ENCODE results near the gene MAP2K4.

The MAP2K4 gene

GRCh38 chr17:12068946-12069345 is 48.3 kb downstream of the MAP2K4 start:
- Histone ChIP-seq H3K18ac (ENCODE audit: low read depth in 1 of 2, low read length in 2 of 2) (no peak overlapping the region), H4K8ac (ENCODE audit: low read length) (no peak overlapping the region), H3K27me3 (ENCODE audit: control insufficient read depth in 1 of 2, insufficient read depth in 1 of 2, low read length in 2 of 2) (no peaks in the 10 kb centered on the region), H3K4me3 (ENCODE audit: insufficient read depth in 1 of 2, low read depth in 1 of 2, low read length in 2 of 2) (no peak overlapping the region), H2BK120ac (ENCODE audit: low read depth, low read length) (no peak overlapping the region), H2AFZ (ENCODE audit: low read depth, low read length) (no peak overlapping the region), H3K4me1 (ENCODE audit: control insufficient read depth, insufficient read depth, low read depth, low read length) (no peaks in the 10 kb centered on the region), H3K36me3 (ENCODE audit: control insufficient read depth in 1 of 2, insufficient read depth in 2 of 2, low read depth in 1 of 2, low read length in 2 of 2) (peaks cover 5 to 30% of the 10 kb centered on the region in 2 experiments), H3K27ac (ENCODE audit: low read length, poor library complexity, severe bottlenecking) (no peak overlapping the region), H3K9me3 (ENCODE audit: control insufficient read depth, low read length) (peaks cover 9% of the 10 kb centered on the region), H2BK5ac (ENCODE audit: low read depth, low read length, poor library complexity, severe bottlenecking) (no peak overlapping the region), H2BK12ac (ENCODE audit: low read length in 2 of 2) (no peak overlapping the region), H3K23ac (ENCODE audit: low read length in 2 of 2) (no peak overlapping the region), H4K91ac (ENCODE audit: low read length) (no peak overlapping the region), H2BK15ac (ENCODE audit: low read depth, poor library complexity, severe bottlenecking) (no peak overlapping the region), H3K4ac (ENCODE audit: low read depth in 1 of 2, low read length in 2 of 2) (no peak overlapping the region), H3K9ac (ENCODE audit: low read length) (no peak overlapping the region), H3K14ac (ENCODE audit: low read length in 2 of 2) (no peak overlapping the region), H3K4me2 (ENCODE audit: low read length, poor library complexity, severe bottlenecking) (no peak overlapping the region), H2AK5ac (ENCODE audit: low read length, severe bottlenecking) (no peak overlapping the region), H3K79me1 (replicated peaks; ENCODE audit: low read length, poor library complexity, severe bottlenecking) (peaks cover 20% of the 10 kb centered on the region)
- DNase-seq, result no peak

GRCh38 chr17:12070561-12070960 is 49.9 kb downstream of the MAP2K4 start:
- Histone ChIP-seq H3K23ac (ENCODE audit: low read length in 2 of 2) (no peak overlapping the region), H3K4me2 (ENCODE audit: low read length, poor library complexity, severe bottlenecking) (no peak overlapping the region), H3K4me1 (ENCODE audit: control insufficient read depth, insufficient read depth, low read depth, low read length) (no peaks in the 10 kb centered on the region), H2BK120ac (ENCODE audit: low read depth, low read length) (no peak overlapping the region), H2BK12ac (ENCODE audit: low read length in 2 of 2) (no peak overlapping the region), H2AFZ (ENCODE audit: low read depth, low read length) (no peak overlapping the region), H3K79me1 (replicated peaks; ENCODE audit: low read length, poor library complexity, severe bottlenecking) (peaks cover 24% of the 10 kb centered on the region), H3K9me3 (ENCODE audit: control insufficient read depth, low read length) (no peaks in the 10 kb centered on the region), H3K4me3 (ENCODE audit: insufficient read depth in 1 of 2, low read depth in 1 of 2, low read length in 2 of 2) (no peak overlapping the region), H3K36me3 (ENCODE audit: control insufficient read depth in 1 of 2, insufficient read depth in 2 of 2, low read depth in 1 of 2, low read length in 2 of 2) (peaks cover 5 to 32% of the 10 kb centered on the region in 2 experiments), H4K8ac (ENCODE audit: low read length) (no peak overlapping the region), H3K9ac (ENCODE audit: low read length) (no peak overlapping the region), H2AK5ac (ENCODE audit: low read length, severe bottlenecking) (no peak overlapping the region), H3K27ac (ENCODE audit: low read length, poor library complexity, severe bottlenecking) (peak overlapping the region; percentile 30), H3K18ac (ENCODE audit: low read depth in 1 of 2, low read length in 2 of 2) (no peak overlapping the region), H2BK5ac (ENCODE audit: low read depth, low read length, poor library complexity, severe bottlenecking) (no peak overlapping the region), H4K91ac (ENCODE audit: low read length) (no peak overlapping the region), H3K27me3 (ENCODE audit: control insufficient read depth in 1 of 2, insufficient read depth in 1 of 2, low read length in 2 of 2) (no peaks in the 10 kb centered on the region), H3K14ac (ENCODE audit: low read length in 2 of 2) (no peak overlapping the region), H2BK15ac (ENCODE audit: low read depth, poor library complexity, severe bottlenecking) (no peak overlapping the region), H3K4ac (ENCODE audit: low read depth in 1 of 2, low read length in 2 of 2) (no peak overlapping the region)
- DNase-seq, result peak; percentile 38

GRCh38 chr17:12074346-12074745 is 53.7 kb downstream of the MAP2K4 start:
- H3K18ac ChIP-seq (ENCODE audit: low read depth in 1 of 2, low read length in 2 of 2), result no peak overlapping the region
- no peak overlapping the region for H2BK12ac ChIP-seq (ENCODE audit: low read length in 2 of 2)
- no peak overlapping the region for H2BK5ac ChIP-seq (ENCODE audit: low read depth, low read length, poor library complexity, severe bottlenecking)
- no peak overlapping the region for H3K27ac ChIP-seq (ENCODE audit: low read length, poor library complexity, severe bottlenecking)
- H3K14ac ChIP-seq (ENCODE audit: low read length in 2 of 2), result no peak overlapping the region
- H4K91ac ChIP-seq (ENCODE audit: low read length), result no peak overlapping the region
- peaks cover 19% of the 10 kb centered on the region for H3K79me1 ChIP-seq (replicated peaks; ENCODE audit: low read length, poor library complexity, severe bottlenecking)
- no peak for DNase-seq
- H3K4me3 ChIP-seq (ENCODE audit: insufficient read depth in 1 of 2, low read depth in 1 of 2, low read length in 2 of 2), result no peak overlapping the region
- no peak overlapping the region for H3K4ac ChIP-seq (ENCODE audit: low read depth in 1 of 2, low read length in 2 of 2)
- H3K4me1 ChIP-seq (ENCODE audit: control insufficient read depth, insufficient read depth, low read depth, low read length), result no peaks in the 10 kb centered on the region
- no peak overlapping the region for H2AFZ ChIP-seq (ENCODE audit: low read depth, low read length)
- no peak overlapping the region for H3K9ac ChIP-seq (ENCODE audit: low read length)
- H3K9me3 ChIP-seq (ENCODE audit: control insufficient read depth, low read length), result no peaks in the 10 kb centered on the region
- H3K36me3 ChIP-seq (ENCODE audit: control insufficient read depth in 1 of 2, insufficient read depth in 2 of 2, low read depth in 1 of 2, low read length in 2 of 2), result peaks cover 3 to 35% of the 10 kb centered on the region in 2 experiments
- 97% methylated on average over 2 of the region's 3 CpGs for WGBS
- no peak overlapping the region for H2AK5ac ChIP-seq (ENCODE audit: low read length, severe bottlenecking)
- H2BK120ac ChIP-seq (ENCODE audit: low read depth, low read length), result no peak overlapping the region
- no peak overlapping the region for H3K4me2 ChIP-seq (ENCODE audit: low read length, poor library complexity, severe bottlenecking)
- H4K8ac ChIP-seq (ENCODE audit: low read length), result no peak overlapping the region
- no peak overlapping the region for H3K23ac ChIP-seq (ENCODE audit: low read length in 2 of 2)
- no peaks in the 10 kb centered on the region for H3K27me3 ChIP-seq (ENCODE audit: control insufficient read depth in 1 of 2, insufficient read depth in 1 of 2, low read length in 2 of 2)
- no peak overlapping the region for H2BK15ac ChIP-seq (ENCODE audit: low read depth, poor library complexity, severe bottlenecking)

GRCh38 chr17:12077773-12078172 is 57.1 kb downstream of the MAP2K4 start:
- no peak overlapping the region for H3K4me3 ChIP-seq (ENCODE audit: insufficient read depth in 1 of 2, low read depth in 1 of 2, low read length in 2 of 2)
- H2BK120ac ChIP-seq (ENCODE audit: low read depth, low read length), result no peak overlapping the region
- DNase-seq, result no peak
- H4K91ac ChIP-seq (ENCODE audit: low read length), result no peak overlapping the region
- H3K4me1 ChIP-seq (ENCODE audit: control insufficient read depth, insufficient read depth, low read depth, low read length), result peaks cover 3% of the 10 kb centered on the region
- H2BK12ac ChIP-seq (ENCODE audit: low read length in 2 of 2), result no peak overlapping the region
- H3K4ac ChIP-seq (ENCODE audit: low read depth in 1 of 2, low read length in 2 of 2), result no peak overlapping the region
- H2BK5ac ChIP-seq (ENCODE audit: low read depth, low read length, poor library complexity, severe bottlenecking), result no peak overlapping the region
- H3K23ac ChIP-seq (ENCODE audit: low read length in 2 of 2), result no peak overlapping the region
- H2AK5ac ChIP-seq (ENCODE audit: low read length, severe bottlenecking), result peak overlapping the region; percentile 4
- WGBS, result 100% methylated on average over 2 of the region's 2 CpGs
- no peaks in the 10 kb centered on the region for H3K9me3 ChIP-seq (ENCODE audit: control insufficient read depth, low read length)
- peaks cover 21% of the 10 kb centered on the region for H3K79me1 ChIP-seq (replicated peaks; ENCODE audit: low read length, poor library complexity, severe bottlenecking)
- H3K18ac ChIP-seq (ENCODE audit: low read depth in 1 of 2, low read length in 2 of 2), result no peak overlapping the region
- H3K27me3 ChIP-seq (ENCODE audit: control insufficient read depth in 1 of 2, insufficient read depth in 1 of 2, low read length in 2 of 2), result no peaks in the 10 kb centered on the region
- no peak overlapping the region for H3K14ac ChIP-seq (ENCODE audit: low read length in 2 of 2)
- no peak overlapping the region for H2AFZ ChIP-seq (ENCODE audit: low read depth, low read length)
- no peak overlapping the region for H2BK15ac ChIP-seq (ENCODE audit: low read depth, poor library complexity, severe bottlenecking)
- peaks cover 6 to 32% of the 10 kb centered on the region in 2 experiments for H3K36me3 ChIP-seq (ENCODE audit: control insufficient read depth in 1 of 2, insufficient read depth in 2 of 2, low read depth in 1 of 2, low read length in 2 of 2)
- no peak overlapping the region for H3K27ac ChIP-seq (ENCODE audit: low read length, poor library complexity, severe bottlenecking)
- H3K9ac ChIP-seq (ENCODE audit: low read length), result no peak overlapping the region
- no peak overlapping the region for H4K8ac ChIP-seq (ENCODE audit: low read length)
- H3K4me2 ChIP-seq (ENCODE audit: low read length, poor library complexity, severe bottlenecking), result no peak overlapping the region
